ENCODE results near the gene CDC7. TPM values are rescaled to one million over a fixed set of nuclear protein-coding genes. Genes with fewer than 3 reads are reported as not detected.
A peak's percentile ranks its signal among the peaks of the same experiment; 100 is the strongest.

CDC7 gene
- total and polyA plus RNA-seq, 2 of the 13 experiments (the other 11 are each of a cell fraction or from before 2014, with no cell fraction given) = 2.5 to 12.6 TPM

GRCh38 chr1:91500756-91501522, at the start of gene CDC7 (continued):
- TF ChIP-seq PRDM10 (CRISPR knock-in tag; IDR thresholded peaks at IDR 0.05; ENCODE audit: low read depth) = peak; percentile 90
- no peak for TF ChIP-seq ZNF775 (CRISPR knock-in tag; IDR thresholded peaks at IDR 0.05; ENCODE audit: borderline replicate concordance)
- 0 out of 2 replicates have a peak, but pooled peaks have one; percentile 38 for TF ChIP-seq BATF2 (CRISPR knock-in tag; IDR thresholded peaks at IDR 0.05)
- TF ChIP-seq NFKB2 (CRISPR knock-in tag; IDR thresholded peaks at IDR 0.05; ENCODE audit: borderline replicate concordance) = peak; percentile 41; the same call in 1 of the 2 replicates
- TF ChIP-seq SRSF1 (optimal IDR thresholded peaks at IDR 0.05; ENCODE audit: low read depth, low read length) = peak; percentile 69
- TF ChIP-seq E2F1 (CRISPR knock-in tag; IDR thresholded peaks at IDR 0.05) = peak; percentile 93
- 0 out of 2 replicates have a peak, but pooled peaks have one; percentile 14 for TF ChIP-seq ZBTB10 (CRISPR knock-in tag; IDR thresholded peaks at IDR 0.05; ENCODE audit: borderline replicate concordance)
- TF ChIP-seq ZHX2 (IDR thresholded peaks at IDR 0.05; ENCODE audit: low read depth) = peak; percentile 5; the same call in 1 of the 2 replicates
- TF ChIP-seq ZHX2 (CRISPR knock-in tag; IDR thresholded peaks at IDR 0.05; ENCODE audit: borderline replicate concordance) = no peak
- TF ChIP-seq SP140L (CRISPR knock-in tag; IDR thresholded peaks at IDR 0.05; ENCODE audit: borderline replicate concordance) = 0 out of 2 replicates have a peak, but pooled peaks have one; percentile 45

Measured in HepG2 (cell line).